ENCODE results near the gene CT45A3.

GRCh38 chrX:135741192-135741715 is 26.7 kb downstream of the CT45A3 start:
- TF ChIP-seq CTCF (IDR thresholded peaks at IDR 0.05; ENCODE audit: low read depth, low read length, poor library complexity, severe bottlenecking) (no peak), EZH2phosphoT487 (IDR thresholded peaks at IDR 0.05; ENCODE audit: borderline replicate concordance, low read length) (no peak)

Measured in DOHH2 (cell line).